Fibroblast of lung (primary cell): ENCODE data around the gene PROSER2. TPM values are rescaled to one million over a fixed set of nuclear protein-coding genes. Genes with fewer than 3 reads are reported as not detected.

Experiments used
- DNase-seq, 2 donors: peaks; one replicate each; pipeline versions ENCODE4 v3.0.0 to v3.0.0-alpha.2; 2010; ENCODE audit warnings: low read depth in 2 of 2
- H2AFZ ChIP-seq: 2 replicates; pipeline ENCODE4 v1.5.1; 2012; ENCODE audit warnings: low read length, control low read depth, inconsistent platforms
- H3K27ac ChIP-seq: 2 replicates; pipeline ENCODE4 v1.5.1; 2011; ENCODE audit warnings: low read length, control low read depth; ENCODE audit not compliant: insufficient read depth
- H3K27me3 ChIP-seq: 2 replicates; pipeline ENCODE4 v1.5.1; 2011; ENCODE audit warnings: mild to moderate bottlenecking, low read length; ENCODE audit not compliant: control insufficient read depth, insufficient read depth
- H3K36me3 ChIP-seq: 2 replicates; pipeline ENCODE4 v1.5.1; 2011; ENCODE audit warnings: low read length; ENCODE audit not compliant: control insufficient read depth, insufficient read depth
- H3K4me1 ChIP-seq: 2 replicates; pipeline ENCODE4 v1.5.1; 2011; ENCODE audit warnings: low read length; ENCODE audit not compliant: control insufficient read depth, insufficient read depth; ENCODE audit errors: extremely low read depth
- H3K4me2 ChIP-seq: 2 replicates; pipeline ENCODE4 v1.5.1; 2011; ENCODE audit warnings: low read length, control low read depth; ENCODE audit not compliant: insufficient read depth; ENCODE audit errors: extremely low read depth
- H3K4me3 ChIP-seq, 4 experiments: fragments of 200-600 bp in 1 of 4; sonication (generic) in 1 of 4; replicated peaks in 1 of 4; 2 replicates each; pipeline ENCODE4 v1.5.1; 2011 to 2016; ENCODE audit warnings: low read length in 4 of 4, low read depth in 3 of 4, mild to moderate bottlenecking in 3 of 4, control low read depth in 2 of 4, inconsistent platforms in 1 of 4, mixed read lengths in 1 of 4; ENCODE audit not compliant: insufficient read depth in 1 of 4; ENCODE audit errors: control extremely low read depth in 1 of 4
- H3K79me2 ChIP-seq: 2 replicates; pipeline ENCODE4 v1.5.1; 2012; ENCODE audit warnings: mild to moderate bottlenecking, low read length, inconsistent platforms; ENCODE audit not compliant: control insufficient read depth, insufficient read depth
- H3K9ac ChIP-seq: 2 replicates; pipeline ENCODE4 v1.5.1; 2011; ENCODE audit warnings: mild to moderate bottlenecking, low read length, control low read depth; ENCODE audit not compliant: insufficient read depth
- H3K9me3 ChIP-seq: 2 replicates; pipeline ENCODE4 v1.5.1; 2012; ENCODE audit warnings: low read depth, low read length; ENCODE audit not compliant: control insufficient read depth, insufficient read depth
- H4K20me1 ChIP-seq: 2 replicates; pipeline ENCODE4 v1.5.1; 2011; ENCODE audit warnings: low read length; ENCODE audit not compliant: control insufficient read depth, insufficient read depth; ENCODE audit errors: extremely low read depth
- EZH2 ChIP-seq: IDR thresholded peaks from 2 replicates; pipeline ENCODE4 v1.5.1; 2012; ENCODE audit warnings: low read length, control low read depth, mild to moderate bottlenecking; ENCODE audit errors: missing control alignments
- polyA plus RNA-seq, 2 donors: library from polyadenylated mRNA; depleted of rRNA in 1 of 2; stranded (reverse) in 1 of 2; unstranded in 1 of 2; fragments of >200 nt; gene quantifications; 2 replicates each; pipeline ENCODE4 v1.2.1, GENCODE V29; 2011 to 2012; ENCODE audit warnings: missing spikeins in 1 of 2
- total RNA-seq: library from RNA; depleted of rRNA; stranded (reverse); fragments of >200 nt; gene quantifications from 2 replicates; pipeline ENCODE4 v1.2.1, GENCODE V29; 2014
- TF ChIP-seq, protein P1 (sequence below), 2 donors: IDR thresholded peaks in 1 of 2; conservative IDR thresholded peaks in 1 of 2; 1 replicate in 1 of 2; 2 replicates in 1 of 2; pipeline ENCODE4 v1.5.1; 2011 to 2012; ENCODE audit warnings: low read length in 2 of 2, control low read depth in 1 of 2, inconsistent platforms in 1 of 2, low read depth in 1 of 2, mild to moderate bottlenecking in 1 of 2

Gene PROSER2
- total and polyA plus RNA-seq, 2 donors (not counting 1 experiment from before 2014, with no cell fraction given): 1.2 to 2.6 TPM

DNA sequence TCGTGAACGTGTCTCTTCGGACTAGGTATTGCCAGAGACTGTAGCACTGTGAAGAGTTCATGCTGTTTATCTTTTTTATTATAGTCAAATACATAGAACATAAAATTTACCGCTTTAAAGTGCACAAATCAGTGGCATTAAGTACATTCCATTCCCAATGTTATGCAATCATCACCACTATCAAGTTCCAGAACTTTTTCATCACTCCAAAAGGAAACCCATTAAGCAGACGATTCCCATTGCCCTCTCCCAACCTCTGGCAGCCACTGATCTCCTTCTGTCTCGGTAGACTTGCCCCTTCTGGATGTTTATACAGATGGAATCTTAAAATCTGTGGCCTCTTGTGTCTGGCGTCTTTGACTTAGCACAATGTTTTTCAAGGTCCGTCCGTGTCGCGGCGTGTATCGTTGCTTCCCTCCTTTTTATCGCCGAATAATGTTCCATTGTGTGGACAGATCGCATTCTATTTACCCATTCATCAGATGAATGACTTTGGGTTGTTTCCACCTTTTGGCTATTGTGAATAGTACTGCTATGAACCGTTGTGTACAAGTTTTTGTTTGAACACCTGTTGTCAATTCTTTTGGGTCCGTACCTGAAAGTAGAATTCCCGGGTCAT is 2.7 kb downstream of the PROSER2 start:
- Histone ChIP-seq H4K20me1 (no peaks in the 10 kb centered on the region), H3K79me2 (no peaks in the 10 kb centered on the region), H3K36me3 (no peaks in the 10 kb centered on the region), H3K4me3 (no peak overlapping the region), H3K27me3 (no peaks in the 10 kb centered on the region), H3K9me3 (no peaks in the 10 kb centered on the region), H3K4me1 (no peaks in the 10 kb centered on the region), H2AFZ (no peak overlapping the region), H3K9ac (no peak overlapping the region), H3K4me2 (no peak overlapping the region), H3K27ac (no peak overlapping the region)
- no peak for DNase-seq
- TF ChIP-seq, protein P1, sequence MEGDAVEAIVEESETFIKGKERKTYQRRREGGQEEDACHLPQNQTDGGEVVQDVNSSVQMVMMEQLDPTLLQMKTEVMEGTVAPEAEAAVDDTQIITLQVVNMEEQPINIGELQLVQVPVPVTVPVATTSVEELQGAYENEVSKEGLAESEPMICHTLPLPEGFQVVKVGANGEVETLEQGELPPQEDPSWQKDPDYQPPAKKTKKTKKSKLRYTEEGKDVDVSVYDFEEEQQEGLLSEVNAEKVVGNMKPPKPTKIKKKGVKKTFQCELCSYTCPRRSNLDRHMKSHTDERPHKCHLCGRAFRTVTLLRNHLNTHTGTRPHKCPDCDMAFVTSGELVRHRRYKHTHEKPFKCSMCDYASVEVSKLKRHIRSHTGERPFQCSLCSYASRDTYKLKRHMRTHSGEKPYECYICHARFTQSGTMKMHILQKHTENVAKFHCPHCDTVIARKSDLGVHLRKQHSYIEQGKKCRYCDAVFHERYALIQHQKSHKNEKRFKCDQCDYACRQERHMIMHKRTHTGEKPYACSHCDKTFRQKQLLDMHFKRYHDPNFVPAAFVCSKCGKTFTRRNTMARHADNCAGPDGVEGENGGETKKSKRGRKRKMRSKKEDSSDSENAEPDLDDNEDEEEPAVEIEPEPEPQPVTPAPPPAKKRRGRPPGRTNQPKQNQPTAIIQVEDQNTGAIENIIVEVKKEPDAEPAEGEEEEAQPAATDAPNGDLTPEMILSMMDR (conservative IDR thresholded peaks at IDR 0.05 in 1 of 2, IDR thresholded peaks at IDR 0.05 in 1 of 2; ENCODE audit: low read depth in 1 of 2, low read length in 2 of 2): no peak
- no peak for TF ChIP-seq EZH2

DNA sequence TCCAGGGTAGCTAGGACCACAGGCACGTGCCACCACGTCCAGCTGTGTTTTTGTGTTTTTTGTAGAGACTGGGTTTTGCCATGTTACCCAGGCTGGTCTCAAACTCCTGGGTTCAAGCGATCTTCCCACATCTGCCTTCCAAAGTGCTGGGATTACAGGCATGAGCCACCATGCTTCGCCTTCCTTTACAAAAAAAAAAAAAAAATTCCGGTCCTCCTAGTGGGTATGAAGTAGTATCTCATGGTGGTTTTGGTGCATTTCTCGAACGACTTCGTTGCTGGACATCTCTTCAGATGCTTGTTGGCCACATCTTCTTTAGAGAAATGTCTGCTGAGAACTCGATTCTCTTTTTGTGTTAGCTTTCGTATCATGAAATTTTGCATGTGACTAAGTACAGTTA is 3.9 kb downstream of the PROSER2 start:
- Histone ChIP-seq H3K4me1 (no peaks in the 10 kb centered on the region), H3K27ac (no peak overlapping the region), H3K4me2 (no peak overlapping the region), H3K9ac (no peak overlapping the region), H3K36me3 (no peaks in the 10 kb centered on the region), H4K20me1 (no peaks in the 10 kb centered on the region), H3K79me2 (no peaks in the 10 kb centered on the region), H2AFZ (no peak overlapping the region), H3K27me3 (no peaks in the 10 kb centered on the region), H3K9me3 (no peaks in the 10 kb centered on the region), H3K4me3 (no peak overlapping the region)
- no peak for DNase-seq
- TF ChIP-seq, protein P1 (conservative IDR thresholded peaks at IDR 0.05 in 1 of 2, IDR thresholded peaks at IDR 0.05 in 1 of 2; ENCODE audit: low read depth in 1 of 2, low read length in 2 of 2): no peak
- TF ChIP-seq EZH2: no peak

DNA sequence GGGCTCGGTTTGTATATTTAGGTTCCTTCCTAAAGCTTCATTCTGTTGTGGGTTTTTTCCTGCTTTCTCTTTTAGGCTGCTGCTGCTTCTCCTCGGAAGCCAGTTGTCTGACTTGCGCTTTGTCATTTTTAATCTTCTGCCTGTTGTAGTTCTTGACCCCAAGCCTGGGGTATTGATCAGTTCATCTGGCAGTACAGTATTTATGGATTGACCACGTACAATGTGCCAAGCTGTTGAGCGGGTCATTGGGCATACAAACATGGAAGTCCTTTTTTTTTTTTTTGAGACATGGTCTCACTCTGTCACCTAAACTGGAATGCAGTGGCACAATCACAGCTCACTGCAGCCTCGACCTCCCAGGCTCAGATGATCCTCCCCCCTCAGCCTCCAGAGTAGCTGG is 4.3 kb downstream of the PROSER2 start:
- H3K9ac ChIP-seq: no peak overlapping the region
- H3K36me3 ChIP-seq: no peaks in the 10 kb centered on the region
- H3K27ac ChIP-seq: no peak overlapping the region
- H3K9me3 ChIP-seq: no peaks in the 10 kb centered on the region
- no peak for DNase-seq
- no peak overlapping the region for H3K4me3 ChIP-seq
- H3K27me3 ChIP-seq: no peaks in the 10 kb centered on the region
- no peaks in the 10 kb centered on the region for H3K4me1 ChIP-seq
- no peaks in the 10 kb centered on the region for H3K79me2 ChIP-seq
- no peak overlapping the region for H2AFZ ChIP-seq
- no peak overlapping the region for H3K4me2 ChIP-seq
- no peaks in the 10 kb centered on the region for H4K20me1 ChIP-seq
- TF ChIP-seq, protein P1 (conservative IDR thresholded peaks at IDR 0.05 in 1 of 2, IDR thresholded peaks at IDR 0.05 in 1 of 2; ENCODE audit: low read depth in 1 of 2, low read length in 2 of 2): no peak
- no peak for TF ChIP-seq EZH2
